HG03521 (cell line): ENCODE measurements around the gene CBX5.
A peak's percentile ranks its signal among the peaks of the same experiment; 100 is the strongest.
"Not testable (repeated sequence)": the region's sequence is repeated elsewhere in the genome, so short reads cannot be mapped to it uniquely, and the experiment has no call there.

Experiments used
- ATAC-seq: cut with Tn5 transposase; IDR thresholded peaks from one replicate; pipeline ENCODE4 v1.9.1; 2021; ENCODE audit warnings: mild to moderate bottlenecking, moderate library complexity; ENCODE audit not compliant: unreplicated experiment

The CBX5 gene

DNA sequence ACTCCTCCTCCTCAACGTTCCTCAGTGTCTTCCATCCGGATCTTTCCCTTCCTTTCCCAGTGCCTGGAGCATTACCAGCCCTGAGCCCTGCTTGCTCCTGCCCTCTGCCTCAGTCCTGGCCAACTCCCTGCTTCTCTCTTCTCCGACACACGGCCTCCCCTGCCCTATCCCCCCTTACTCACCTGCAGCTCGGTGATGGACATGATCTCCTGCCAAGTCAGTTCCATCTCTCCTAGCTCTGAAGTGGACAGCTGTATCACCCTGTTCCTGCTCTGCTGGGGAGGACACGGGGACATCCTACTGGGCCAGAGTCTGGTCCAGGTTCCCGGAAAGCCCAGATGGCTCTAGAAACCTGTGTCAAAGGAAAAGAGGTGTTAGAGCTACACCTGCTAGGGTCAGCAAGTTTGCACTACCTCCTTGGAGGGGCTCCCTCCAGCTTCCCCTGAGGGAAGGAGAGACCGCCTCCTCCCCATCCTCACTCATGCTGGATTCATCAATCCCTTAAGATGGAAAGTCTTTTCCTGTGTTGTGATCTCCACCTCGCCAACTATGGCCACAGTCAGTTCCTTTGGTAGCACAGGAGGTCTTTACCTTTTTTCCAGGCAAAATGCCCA, 15.1 kb upstream of the CBX5 start:
- no peak for ATAC-seq

GRCh38 chr12:54294152-54294952, 14.4 kb upstream of the CBX5 start:
- no peak for ATAC-seq

GRCh38 chr12:54292931-54293241, 13.0 kb upstream of the CBX5 start:
- no peak for ATAC-seq

DNA sequence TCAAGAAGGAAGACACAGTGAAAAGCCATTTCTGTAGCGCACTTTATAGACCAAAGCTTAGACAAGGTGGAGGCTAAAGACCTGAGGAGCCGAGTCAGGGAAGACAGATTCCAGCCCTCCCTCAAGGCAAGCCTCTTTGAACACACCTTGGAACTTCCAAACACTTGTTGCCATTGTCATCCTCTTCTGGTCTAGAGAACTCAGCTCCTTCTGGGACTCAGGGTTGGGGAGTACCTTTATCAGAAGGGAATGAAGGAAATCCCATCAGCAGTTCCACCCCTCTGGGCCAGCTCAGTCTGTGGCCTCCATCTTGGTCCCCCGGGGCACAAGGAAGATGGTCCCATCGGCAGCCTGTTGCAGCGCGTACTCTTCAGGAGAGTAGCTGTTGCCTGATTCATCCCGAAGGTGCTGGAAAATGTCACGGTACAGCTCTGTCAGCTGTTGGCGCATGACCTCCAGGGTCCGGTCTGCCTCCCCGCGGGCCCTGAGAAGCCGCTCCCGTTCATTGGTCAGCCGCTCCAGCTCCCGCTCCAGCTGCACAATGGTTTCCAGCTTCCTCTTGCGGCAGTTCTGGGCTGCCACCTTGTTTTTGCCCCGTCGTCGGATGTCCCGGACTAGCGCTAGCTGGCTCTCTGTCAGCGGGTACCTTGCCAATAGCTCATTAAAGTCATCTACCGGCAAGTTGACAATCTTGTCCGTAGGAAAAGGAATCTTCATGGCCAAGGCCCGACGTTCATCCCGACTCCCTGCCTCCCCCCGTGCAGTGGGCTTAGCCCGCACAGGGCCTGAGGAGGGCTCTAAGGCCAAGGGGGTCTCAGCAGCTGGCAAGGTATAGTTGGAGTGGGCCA, 12.4 kb upstream of the CBX5 start:
- no peak for ATAC-seq

DNA sequence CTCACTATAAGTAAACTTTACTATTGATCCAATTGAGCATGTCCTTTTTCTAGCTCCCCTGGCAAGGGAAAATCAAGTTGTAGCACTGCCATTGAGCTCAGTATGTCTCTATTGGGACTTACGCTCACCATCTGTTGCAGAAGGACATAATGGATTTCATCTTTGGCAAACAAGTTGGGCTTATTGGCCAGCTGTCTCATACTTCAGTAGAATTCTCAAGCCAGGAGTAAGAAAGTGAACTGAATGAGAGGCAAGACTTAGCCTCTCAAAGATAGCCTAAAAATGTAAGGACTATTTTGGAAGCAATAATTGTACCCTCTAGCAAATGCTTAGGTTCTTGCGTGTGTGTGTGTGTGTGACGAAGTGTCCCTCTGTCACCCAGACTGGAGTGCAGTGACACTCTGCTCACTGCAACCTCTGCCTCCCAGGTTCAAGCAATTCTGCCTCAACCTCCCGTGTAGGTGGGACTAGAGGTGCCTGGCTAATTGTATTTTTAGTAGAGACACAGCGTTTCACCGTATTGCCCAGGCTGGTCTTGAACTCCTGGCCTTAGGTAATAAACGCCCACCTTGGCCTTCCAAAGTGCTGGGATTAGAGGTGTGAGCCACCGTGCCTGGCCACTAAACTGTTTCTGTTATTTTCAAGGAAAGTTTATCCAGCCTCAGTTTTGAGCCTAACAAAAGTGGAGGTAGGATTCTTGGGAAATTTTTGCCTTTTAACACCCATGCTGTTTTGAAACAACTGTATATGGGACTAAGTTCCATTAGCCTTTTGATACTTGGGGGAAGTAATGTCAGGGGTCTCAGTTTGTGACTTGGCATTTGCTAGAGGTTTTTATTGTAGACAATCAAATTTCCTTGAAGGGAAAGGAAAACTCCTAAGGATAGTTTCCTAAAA, 7.6 kb upstream of the CBX5 start:
- no peak for ATAC-seq

GRCh38 chr12:54286042-54287030, 6.4 kb upstream of the CBX5 start:
- no peak for ATAC-seq

DNA sequence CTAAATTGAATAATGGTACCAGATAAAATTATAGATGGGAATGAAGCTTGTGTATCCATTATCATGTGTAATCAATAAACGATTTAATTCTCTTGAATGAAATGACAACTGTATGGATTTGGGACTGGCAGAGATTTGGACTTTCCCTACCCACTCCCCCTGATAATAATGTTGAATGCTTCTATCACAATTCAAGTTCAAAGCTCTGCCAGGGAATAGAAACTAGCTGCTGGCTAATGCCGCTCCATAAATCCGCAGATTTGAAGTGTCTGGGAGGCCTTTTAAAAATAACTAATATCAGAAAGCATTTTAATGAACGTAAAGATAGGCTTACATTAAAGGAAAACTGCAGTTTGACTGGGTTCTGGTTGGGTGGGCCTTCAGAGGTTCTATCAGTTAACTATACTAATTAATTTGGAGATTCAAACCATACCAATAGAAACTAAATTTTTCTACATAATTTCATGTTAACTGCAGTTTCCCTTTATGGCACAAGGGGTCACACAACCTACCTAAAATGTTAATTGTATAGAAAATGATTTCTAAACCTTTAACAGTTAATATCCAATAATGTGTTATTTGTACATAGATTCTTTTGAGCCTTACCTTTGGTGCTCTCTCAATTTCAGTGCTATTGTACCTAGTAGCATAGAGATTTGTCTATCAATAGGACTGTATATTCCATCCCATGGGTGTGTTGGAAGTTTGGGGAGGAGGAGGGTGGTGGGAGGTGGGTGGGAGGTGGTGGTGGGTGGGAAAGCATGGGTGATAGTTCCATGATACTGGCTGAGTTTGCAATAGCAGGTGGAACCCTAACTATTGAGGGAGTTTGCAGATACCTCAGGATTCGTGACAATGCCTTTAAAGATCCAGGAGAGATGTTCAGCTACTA, 5.5 kb upstream of the CBX5 start:
- no peak for ATAC-seq

DNA sequence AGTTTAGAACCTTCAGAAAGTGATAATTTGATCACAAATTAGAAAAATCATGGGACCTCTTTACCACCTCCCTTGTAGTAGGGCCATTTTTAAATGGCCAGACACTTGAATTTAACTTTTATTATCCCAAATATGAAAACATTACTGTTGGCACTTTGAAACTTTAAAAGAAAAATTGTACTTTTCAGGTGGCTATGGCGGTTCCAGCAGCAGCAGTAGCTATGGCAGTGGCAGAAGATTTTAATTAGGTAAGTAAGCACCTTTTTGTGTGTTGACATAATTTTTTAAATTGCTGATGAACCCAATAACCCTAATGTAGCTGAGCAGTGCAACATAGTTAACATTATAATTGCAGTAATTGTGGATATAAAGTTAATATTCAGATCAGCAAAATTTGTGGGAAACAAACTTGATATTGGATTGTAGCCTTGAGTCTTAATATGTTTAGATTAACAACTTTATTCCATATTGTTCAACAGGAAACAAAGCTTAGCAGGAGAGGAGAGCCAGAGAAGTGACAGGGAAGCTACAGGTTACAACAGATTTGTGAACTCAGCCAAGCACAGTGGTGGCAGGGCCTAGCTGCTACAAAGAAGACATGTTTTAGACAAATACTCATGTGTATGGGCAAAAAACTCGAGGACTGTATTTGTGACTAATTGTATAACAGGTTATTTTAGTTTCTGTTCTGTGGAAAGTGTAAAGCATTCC, 4.3 kb upstream of the CBX5 start:
- not testable (repeated sequence) for ATAC-seq

GRCh38 chr12:54282949-54283593, 3.1 kb upstream of the CBX5 start:
- no peak for ATAC-seq

- not testable (repeated sequence) for ATAC-seq
These were observed 1.8 kb upstream of the CBX5 start for GRCh38 chr12:54281694-54282093.

DNA sequence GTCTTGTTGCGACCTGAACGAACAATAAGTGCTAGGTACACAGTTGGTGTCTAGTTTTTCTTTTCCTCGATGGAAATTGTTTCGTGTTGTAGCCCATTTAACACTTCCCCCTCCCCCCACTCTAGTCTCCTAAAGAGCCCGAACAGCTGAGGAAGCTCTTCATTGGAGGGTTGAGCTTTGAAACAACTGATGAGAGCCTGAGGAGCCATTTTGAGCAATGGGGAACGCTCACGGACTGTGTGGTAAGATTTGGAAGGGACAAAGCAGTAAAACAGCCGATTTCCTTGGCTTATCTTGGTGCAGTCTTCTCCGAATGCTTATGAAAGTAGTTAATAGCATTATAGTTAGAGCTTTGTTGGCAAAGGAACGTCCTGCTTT, 1.3 kb upstream of the CBX5 start:
- not testable (repeated sequence) for ATAC-seq

DNA sequence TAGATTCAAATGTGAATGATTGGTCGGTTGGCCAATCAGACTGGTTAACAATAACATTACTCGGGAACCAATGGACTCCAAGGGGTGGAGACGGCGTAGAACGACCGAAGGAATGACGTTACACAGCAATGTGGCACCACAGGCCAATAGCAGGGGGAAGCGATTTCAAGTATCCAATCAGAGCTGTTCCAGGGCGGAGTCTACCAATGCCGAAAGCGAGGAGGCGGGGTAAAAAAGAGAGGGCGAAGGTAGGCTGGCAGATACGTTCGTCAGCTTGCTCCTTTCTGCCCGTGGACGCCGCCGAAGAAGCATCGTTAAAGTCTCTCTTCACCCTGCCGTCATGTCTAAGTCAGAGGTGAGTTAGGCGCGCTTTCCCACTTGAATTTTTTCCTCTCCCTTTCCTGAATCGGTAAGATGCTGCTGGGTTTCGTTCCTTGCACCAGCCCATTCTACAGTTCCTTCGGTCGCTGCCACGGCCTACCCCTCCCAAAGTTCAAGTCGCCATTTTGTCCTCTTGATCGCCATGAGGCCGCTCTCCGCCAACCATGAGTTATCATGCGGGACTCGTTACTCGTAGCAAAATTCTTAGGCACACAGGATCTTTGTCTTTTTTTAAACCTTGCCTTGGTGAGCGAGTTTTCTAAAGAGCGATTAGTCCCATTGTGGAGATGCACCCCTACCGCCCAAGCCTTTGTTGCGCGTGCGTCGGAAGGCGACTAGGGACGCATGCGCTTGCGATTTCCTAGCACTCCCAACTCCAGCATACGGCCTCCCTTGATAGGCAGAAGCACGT, 742 bp upstream of the CBX5 start, which contains the start of gene HNRNPA1:
Gene HNRNPA1, plus strand, starts transcription at position 259 of the 793 bp plus-strand sequence. Its CDS starts 82 bp downstream, at position 341.
- ATAC-seq: peak; percentile 80

DNA sequence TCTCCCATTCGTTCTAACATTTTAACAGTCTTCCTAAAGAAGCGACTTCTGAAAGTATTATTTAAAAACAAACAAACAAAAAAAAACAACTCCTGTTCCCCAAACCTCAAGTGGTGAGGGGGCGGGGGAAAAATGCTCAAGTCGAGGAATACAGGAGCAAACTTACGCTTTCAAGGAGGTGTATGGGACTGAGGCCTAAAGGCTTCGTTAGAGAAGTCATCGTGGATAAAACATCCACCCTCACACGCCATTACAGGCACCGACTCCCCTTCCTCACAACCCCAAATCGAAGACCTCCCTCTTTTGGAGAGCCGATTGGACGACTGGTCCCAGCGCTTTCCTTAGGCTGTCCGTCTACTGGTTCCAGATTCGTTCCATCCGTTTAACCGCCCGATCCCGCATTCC, 693 bp downstream of the CBX5 start:
- ATAC-seq: no peak

DNA sequence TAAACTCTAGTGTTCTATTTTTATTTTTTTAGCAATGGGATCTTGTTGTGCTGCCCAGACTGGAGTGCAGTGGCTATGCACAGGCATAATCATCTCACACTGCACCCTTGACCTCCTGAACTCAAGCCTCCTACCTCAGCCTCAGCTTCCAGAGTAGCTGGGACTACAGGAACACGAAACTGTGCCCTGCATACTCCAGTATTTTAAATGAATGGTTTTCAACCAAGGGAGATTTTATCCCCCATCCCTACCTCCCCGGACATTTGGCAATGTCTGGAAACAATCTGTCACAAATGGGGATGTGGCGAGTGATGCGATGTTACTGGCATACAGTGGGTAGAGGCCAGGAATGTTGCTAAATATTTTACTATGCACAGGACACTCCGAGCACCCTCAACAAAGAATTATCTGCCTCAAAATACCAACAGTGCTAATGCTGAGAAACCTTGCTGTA, 2.1 kb downstream of the CBX5 start:
- no peak for ATAC-seq

DNA sequence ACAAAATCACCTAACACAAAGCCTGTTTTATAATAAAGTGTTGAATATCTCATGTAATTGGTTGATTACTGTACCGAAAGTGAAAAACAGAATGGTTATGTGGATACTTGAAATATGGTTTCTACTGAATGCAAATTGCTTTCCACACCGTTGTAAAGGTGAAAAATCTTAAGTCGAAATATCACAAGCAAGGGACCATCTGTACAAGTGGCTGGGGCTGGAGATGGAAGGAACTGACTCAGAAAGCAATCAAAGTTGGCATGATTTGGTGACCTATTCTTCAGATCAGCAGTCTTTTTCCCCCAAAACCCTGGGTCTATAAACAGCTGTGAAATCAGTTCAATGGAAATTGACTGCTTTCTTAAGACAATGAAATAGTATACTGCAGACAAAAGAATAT, 3.6 kb downstream of the CBX5 start:
- no peak for ATAC-seq

DNA sequence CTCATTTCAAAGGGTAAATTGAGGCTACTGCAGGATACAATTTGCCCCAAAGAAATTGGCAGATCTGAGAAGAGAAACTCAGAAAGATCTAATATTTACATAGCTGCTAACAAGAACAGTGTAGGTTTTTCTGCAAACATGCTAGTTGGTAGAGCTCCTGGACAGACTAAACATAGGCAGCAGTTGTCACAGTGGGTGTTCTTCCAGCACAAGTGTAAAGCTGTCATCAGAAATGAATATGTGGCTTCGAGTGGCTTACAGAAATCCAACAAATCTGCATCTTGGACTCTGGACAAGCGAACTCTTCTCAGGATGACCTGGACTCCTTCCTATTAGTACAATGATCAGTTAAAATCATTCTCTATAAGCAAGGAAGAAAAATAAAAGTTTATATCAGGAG, 5.9 kb downstream of the CBX5 start:
- no peak for ATAC-seq

GRCh38 chr12:54272214-54272613, 7.7 kb downstream of the CBX5 start:
- ATAC-seq: no peak
